ENCODE measurements around the gene RITA1.

GRCh38 chr12:113230315-113231234, 45.1 kb downstream of the RITA1 start:
- TF ChIP-seq CTCF (IDR thresholded peaks at IDR 0.05), result no peak
- no peak for TF ChIP-seq POLR2A (IDR thresholded peaks at IDR 0.05)

All from adrenal gland (tissue), 5 donors.